ENCODE measurements around the gene TBC1D7.

Gene TBC1D7

DNA sequence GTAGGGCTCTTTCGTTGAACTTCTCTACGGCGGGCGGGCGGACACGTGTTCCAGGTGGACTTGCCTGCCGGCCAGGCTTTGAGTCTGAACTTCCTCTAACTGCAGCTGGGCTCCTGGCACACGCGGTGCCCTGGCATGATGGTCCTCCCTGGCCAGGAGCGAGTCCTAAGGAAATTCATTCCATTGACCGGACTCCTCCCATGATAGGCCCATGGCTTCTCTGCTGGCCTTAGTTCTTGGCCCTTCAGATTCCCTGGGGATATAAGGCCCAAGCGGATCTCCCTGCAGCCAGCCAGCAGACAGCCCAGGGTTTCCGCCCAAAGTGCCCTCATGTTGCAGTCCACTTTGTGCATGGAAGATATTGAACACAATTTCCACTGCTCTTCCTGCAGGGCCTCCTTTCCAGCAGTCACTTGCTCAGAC lies 39.4 kb downstream of the TBC1D7 start:
- TF ChIP-seq, protein P1, sequence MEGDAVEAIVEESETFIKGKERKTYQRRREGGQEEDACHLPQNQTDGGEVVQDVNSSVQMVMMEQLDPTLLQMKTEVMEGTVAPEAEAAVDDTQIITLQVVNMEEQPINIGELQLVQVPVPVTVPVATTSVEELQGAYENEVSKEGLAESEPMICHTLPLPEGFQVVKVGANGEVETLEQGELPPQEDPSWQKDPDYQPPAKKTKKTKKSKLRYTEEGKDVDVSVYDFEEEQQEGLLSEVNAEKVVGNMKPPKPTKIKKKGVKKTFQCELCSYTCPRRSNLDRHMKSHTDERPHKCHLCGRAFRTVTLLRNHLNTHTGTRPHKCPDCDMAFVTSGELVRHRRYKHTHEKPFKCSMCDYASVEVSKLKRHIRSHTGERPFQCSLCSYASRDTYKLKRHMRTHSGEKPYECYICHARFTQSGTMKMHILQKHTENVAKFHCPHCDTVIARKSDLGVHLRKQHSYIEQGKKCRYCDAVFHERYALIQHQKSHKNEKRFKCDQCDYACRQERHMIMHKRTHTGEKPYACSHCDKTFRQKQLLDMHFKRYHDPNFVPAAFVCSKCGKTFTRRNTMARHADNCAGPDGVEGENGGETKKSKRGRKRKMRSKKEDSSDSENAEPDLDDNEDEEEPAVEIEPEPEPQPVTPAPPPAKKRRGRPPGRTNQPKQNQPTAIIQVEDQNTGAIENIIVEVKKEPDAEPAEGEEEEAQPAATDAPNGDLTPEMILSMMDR (conservative IDR thresholded peaks at IDR 0.05), result no peak
- no peak overlapping the region for H3K27ac ChIP-seq

DNA sequence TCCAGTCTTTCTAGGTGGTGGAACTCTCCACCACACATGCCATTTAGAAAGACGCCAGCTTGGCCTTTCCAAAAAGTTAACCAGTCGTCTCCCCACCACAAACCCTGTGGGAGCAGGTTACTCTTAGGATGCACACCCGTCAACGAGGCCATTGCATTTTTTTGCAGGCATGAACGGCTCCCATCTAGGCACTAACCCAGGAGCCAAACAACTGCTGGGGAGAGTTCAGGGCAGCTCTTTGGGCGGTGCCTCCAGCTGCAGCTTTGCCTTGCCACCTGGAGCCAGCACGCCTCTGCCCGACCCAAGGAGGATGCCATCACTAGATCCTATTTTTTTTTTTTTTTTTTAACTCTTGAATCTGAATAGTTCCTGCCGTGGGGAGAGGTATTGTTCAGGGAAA lies 39.9 kb downstream of the TBC1D7 start:
- H3K27ac ChIP-seq, result no peak overlapping the region
- TF ChIP-seq, protein P1 (conservative IDR thresholded peaks at IDR 0.05), result no peak

DNA sequence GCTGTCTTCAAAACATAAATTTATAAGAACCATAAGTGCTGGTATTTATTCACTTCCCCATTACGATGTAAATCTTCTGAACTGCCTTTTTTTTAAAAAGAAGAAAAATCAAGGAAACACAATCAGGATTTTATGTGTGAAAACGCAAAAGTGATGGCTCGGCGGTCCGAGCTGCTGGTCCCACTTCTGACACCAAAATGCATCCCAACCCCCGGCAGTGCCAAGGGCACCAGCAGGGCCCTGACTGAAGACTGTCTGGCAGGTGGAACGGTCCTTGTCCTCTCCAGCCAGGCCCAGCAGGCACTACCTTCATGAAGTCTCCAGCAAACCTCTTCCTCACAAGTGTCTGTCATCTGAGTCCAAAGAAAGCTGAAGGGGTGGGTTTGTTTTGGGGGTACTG lies 41.2 kb downstream of the TBC1D7 start:
- H3K27ac ChIP-seq, result no peak overlapping the region
- TF ChIP-seq, protein P1 (conservative IDR thresholded peaks at IDR 0.05), result no peak

DNA sequence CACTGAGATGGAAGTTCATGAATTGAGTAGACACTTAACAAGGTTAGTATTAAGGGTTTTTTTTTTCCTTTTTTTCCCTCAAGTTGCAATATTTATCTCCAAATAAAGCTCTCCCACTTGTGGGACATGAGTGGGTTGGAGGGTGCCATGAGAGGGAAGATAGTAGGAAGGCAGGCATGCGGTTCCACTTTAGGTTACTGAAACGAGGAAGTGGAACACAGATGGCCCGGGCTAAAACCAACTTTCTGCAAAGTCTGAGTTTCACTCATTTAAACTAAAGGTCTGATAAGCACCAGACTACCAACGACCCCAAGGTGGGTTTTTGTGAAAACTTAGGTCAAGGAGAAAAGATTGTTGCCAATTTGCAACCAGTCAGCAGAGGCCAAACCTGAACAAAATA lies 42.2 kb downstream of the TBC1D7 start:
- TF ChIP-seq, protein P1 (conservative IDR thresholded peaks at IDR 0.05), result no peak
- H3K27ac ChIP-seq, result no peak overlapping the region

DNA sequence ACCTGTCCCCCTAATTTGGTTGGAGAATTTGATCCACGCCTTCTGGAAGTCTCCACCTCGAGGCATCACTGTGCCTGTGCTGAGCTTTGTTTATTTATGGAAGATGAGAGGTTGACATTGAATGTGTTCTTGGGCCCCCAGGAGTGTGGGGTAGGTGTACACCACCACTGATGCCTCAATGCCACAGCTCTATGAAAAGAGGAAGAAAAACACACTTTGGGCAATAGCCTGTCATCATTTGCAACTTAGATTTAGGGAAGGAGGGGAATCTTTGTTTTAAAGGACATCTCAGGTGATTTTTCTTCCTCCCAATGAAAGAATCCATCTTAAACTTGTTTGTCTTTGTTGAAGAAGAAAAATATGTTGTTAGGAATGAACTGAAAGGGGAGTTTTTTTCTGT lies 42.6 kb downstream of the TBC1D7 start:
- H3K27ac ChIP-seq, result no peak overlapping the region
- TF ChIP-seq, protein P1 (conservative IDR thresholded peaks at IDR 0.05), result no peak

DNA sequence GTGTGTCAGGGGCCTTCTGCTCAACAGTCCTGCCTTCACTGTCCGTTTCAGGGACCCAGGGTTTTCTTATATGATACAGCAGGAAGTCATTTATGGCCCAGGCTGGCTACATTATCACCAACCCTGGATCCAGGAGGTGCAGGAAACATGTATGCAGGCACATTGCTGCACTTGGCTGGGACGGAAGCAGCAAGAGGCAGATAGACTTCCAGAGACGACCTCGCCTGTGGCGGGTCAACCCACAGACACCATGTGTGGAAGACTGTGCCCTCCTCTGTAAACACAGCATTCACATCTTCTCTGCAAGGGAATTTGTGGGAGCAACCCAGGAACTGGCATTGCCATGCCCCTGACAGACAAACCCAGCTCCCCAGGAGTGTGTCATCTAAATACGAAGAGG lies 43.7 kb downstream of the TBC1D7 start:
- H3K27ac ChIP-seq, result no peak overlapping the region
- TF ChIP-seq, protein P1 (conservative IDR thresholded peaks at IDR 0.05), result no peak

DNA sequence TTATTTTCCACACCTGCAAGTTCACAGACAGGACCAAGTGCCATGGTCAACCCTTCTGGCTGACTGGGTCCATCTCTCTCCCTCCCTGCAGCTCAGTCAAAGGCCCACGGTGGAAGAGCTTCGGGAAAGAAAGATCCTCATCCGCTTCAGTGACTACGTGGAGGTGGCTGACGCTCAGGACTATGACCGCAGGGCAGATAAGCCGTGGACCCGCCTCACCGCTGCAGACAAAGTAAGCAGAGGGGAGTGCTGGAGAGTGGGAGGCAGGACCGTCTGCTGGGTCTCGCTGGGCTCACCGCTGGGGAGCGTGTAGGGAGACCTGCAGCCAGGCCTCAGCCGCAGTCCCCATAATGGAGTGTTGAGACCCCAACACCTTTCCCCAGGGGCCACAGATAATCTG lies 45.0 kb downstream of the TBC1D7 start:
- no peak overlapping the region for H3K27ac ChIP-seq
- TF ChIP-seq, protein P1 (conservative IDR thresholded peaks at IDR 0.05), result no peak

All from VCaP (cell line).